Occipital lobe (tissue), 2 donors: ENCODE data around the gene RAB20. TPM values are rescaled to one million over a fixed set of nuclear protein-coding genes. Genes with fewer than 3 reads are reported as not detected.

ENCODE experiments used
- DNase-seq: peaks from one replicate; lab custom pipeline; 2025; lab: John Stamatoyannopoulos, UW
- total RNA-seq: library from RNA; depleted of rRNA; stranded (reverse); fragments of >200 nt; gene quantifications from one replicate; pipeline ENCODE4 v1.2.3, GENCODE V29; 2014

Gene RAB20
- total RNA-seq, 1 donor from 2014 or later, result 2.5 TPM

GRCh38 chr13:110529522-110530311 is 31.8 kb downstream of the RAB20 start:
- no peak for DNase-seq

GRCh38 chr13:110528911-110529310 is 32.6 kb downstream of the RAB20 start:
- no peak for DNase-seq

- no peak for DNase-seq
Observed at GRCh38 chr13:110528371-110528770, 33.2 kb downstream of the RAB20 start.

GRCh38 chr13:110525328-110526319 is 35.9 kb downstream of the RAB20 start:
- DNase-seq, result no peak

GRCh38 chr13:110524541-110525257 is 36.8 kb downstream of the RAB20 start:
- no peak for DNase-seq

- no peak for DNase-seq
Observed at GRCh38 chr13:110523838-110524540, 37.5 kb downstream of the RAB20 start.

GRCh38 chr13:110523180-110523579 is 38.3 kb downstream of the RAB20 start:
- no peak for DNase-seq

GRCh38 chr13:110522721-110523120 is 38.8 kb downstream of the RAB20 start:
- no peak for DNase-seq

GRCh38 chr13:110521946-110522345 is 39.6 kb downstream of the RAB20 start:
- DNase-seq, result no peak

GRCh38 chr13:110521296-110521680 is 40.2 kb downstream of the RAB20 start:
- DNase-seq, result no peak

GRCh38 chr13:110520431-110521295 is 40.9 kb downstream of the RAB20 start:
- peak; percentile 66 for DNase-seq

- no peak for DNase-seq
Observed at GRCh38 chr13:110519506-110519905, 42.0 kb downstream of the RAB20 start.

GRCh38 chr13:110519046-110519445 is 42.5 kb downstream of the RAB20 start:
- no peak for DNase-seq

GRCh38 chr13:110518571-110518970 is 43.0 kb downstream of the RAB20 start:
- no peak for DNase-seq

- DNase-seq, result no peak
Observed at GRCh38 chr13:110518226-110518525, 43.3 kb downstream of the RAB20 start.

- no peak for DNase-seq
Observed at GRCh38 chr13:110517505-110518225, 43.9 kb downstream of the RAB20 start.

- DNase-seq, result no peak
Observed at GRCh38 chr13:110516500-110516899, 45.0 kb downstream of the RAB20 start.

GRCh38 chr13:110512198-110512740 is 49.3 kb downstream of the RAB20 start:
- DNase-seq, result no peak

GRCh38 chr13:110511509-110512181 is 49.9 kb downstream of the RAB20 start:
- no peak for DNase-seq
